ENCODE measurements around the gene RNF225. TPM values are rescaled to one million over a fixed set of nuclear protein-coding genes. Genes with fewer than 3 reads are reported as not detected.

The RNF225 gene
- total RNA-seq, 4 donors from 2014 or later = 0.33 TPM; not detected in 3

GRCh38 chr19:58406818-58407657 is 11.6 kb downstream of the RNF225 start:
- no peak overlapping the region for H3K27ac ChIP-seq
- peaks cover 9 to 27% of the 10 kb centered on the region in 2 donors for H3K4me1 ChIP-seq
- 60 to 79% methylated on average over 9 to 10 of the region's 10 CpGs for WGBS, 2 donors
- no peak for DNase-seq
- no peaks in the 10 kb centered on the region for H3K36me3 ChIP-seq
- H3K4me3 ChIP-seq (replicated peaks in 1 of 3) = peak overlapping the region in 1 of 3 donors; percentile 96
- intact Hi-C loops (cut with DNase I) = no loop called here
- H3K9me3 ChIP-seq = no peaks in the 10 kb centered on the region
- no peaks in the 10 kb centered on the region for H3K27me3 ChIP-seq
- TF ChIP-seq CTCF (IDR thresholded peaks at IDR 0.05) = no peak
- no peak for TF ChIP-seq POLR2A (IDR thresholded peaks at IDR 0.05)

GRCh38 chr19:58407658-58408151 is 12.2 kb downstream of the RNF225 start:
- Histone ChIP-seq H3K27ac (peak overlapping the region; percentile 67 to 79 (median 73)), H3K36me3 (no peaks in the 10 kb centered on the region), H3K4me3 (replicated peaks in 1 of 3) (peak overlapping the region; percentile 54 to 96 (median 82)), H3K4me1 (peaks cover 6 to 24% of the 10 kb centered on the region in 2 donors), H3K9me3 (no peaks in the 10 kb centered on the region), H3K27me3 (no peaks in the 10 kb centered on the region)
- WGBS, 2 donors = 6 to 16% methylated on average over 18 to 22 of the region's 22 CpGs
- no peak for DNase-seq
- intact Hi-C loops (cut with DNase I) = no loop called here
- TF ChIP-seq CTCF (IDR thresholded peaks at IDR 0.05) (no peak), POLR2A (IDR thresholded peaks at IDR 0.05) (no peak)

DNA sequence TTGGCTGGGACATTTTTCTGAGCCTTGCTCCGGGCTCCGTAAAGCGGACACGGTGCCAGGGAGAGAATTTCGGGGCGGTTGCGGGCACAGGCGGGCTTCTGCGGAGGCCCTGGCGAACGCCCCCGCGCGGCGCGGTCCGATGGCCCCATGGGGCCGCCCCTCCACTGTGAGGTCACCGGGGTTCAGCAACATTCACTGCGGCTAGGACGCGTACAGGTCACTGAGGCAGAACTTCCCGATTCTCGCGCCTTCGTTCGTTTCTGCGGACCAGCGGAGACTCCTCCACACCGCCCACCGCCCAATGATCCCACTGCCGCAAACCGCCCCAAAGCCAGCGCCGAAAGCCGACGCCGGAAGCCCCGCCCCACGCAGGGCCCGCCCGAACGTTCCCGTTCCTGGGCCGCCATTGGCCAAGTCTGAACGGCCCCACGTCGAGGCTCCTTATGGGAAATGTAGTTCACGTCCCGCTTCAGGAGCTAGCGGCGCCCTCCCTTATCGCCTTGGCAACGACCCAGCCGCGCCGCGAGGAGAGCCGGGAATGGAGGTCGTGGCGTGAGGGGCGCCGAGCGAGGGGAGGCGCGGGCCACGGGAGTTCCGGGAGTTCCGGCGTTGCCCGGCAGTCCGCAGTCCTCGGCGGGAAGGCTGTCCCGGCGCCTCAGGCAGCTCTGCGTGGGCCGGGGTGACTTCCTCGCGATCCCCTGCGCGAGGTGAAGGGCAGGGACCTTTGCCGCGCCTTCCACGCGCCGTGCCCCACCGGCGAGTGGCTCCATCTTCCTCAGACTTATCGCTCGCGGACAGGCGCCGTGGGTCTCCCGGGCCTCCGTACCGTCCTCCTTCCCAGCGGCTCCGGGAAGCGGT is 12.9 kb downstream of the RNF225 start, which contains the start of gene ZNF584:
ZNF584 (plus strand) TSS at position 498 of the 858 bp plus-strand sequence. CDS start 499 bp downstream, outside the sequence.
- intact Hi-C loops (cut with DNase I) = no loop called here
- peak; percentile 9 to 89 for TF ChIP-seq POLR2A (IDR thresholded peaks at IDR 0.05)
- peak in 1 of 6 experiments; percentile 7 for TF ChIP-seq CTCF (IDR thresholded peaks at IDR 0.05)

GRCh38 chr19:58409010-58409790 is 13.7 kb downstream of the RNF225 start:
- Histone ChIP-seq H3K9me3 (no peaks in the 10 kb centered on the region), H3K36me3 (no peaks in the 10 kb centered on the region), H3K4me3 (replicated peaks in 1 of 3) (peak overlapping the region; percentile 54 to 96 (median 82)), H3K4me1 (peaks cover 6 to 24% of the 10 kb centered on the region in 2 donors), H3K27ac (peak overlapping the region in 2 of 3 donors; percentile 73 to 79), H3K27me3 (no peaks in the 10 kb centered on the region)
- intact Hi-C loops (cut with DNase I) = no loop called here
- DNase-seq = peak in 1 of 2 donors; percentile 25
- no peak for TF ChIP-seq CTCF (IDR thresholded peaks at IDR 0.05)
- no peak for TF ChIP-seq POLR2A (IDR thresholded peaks at IDR 0.05)
- 3 to 9% methylated on average over 11 to 31 of the region's 34 CpGs for WGBS, 2 donors

More for the DNA sequence above, 12.9 kb downstream of the RNF225 start, which contains the start of gene ZNF584:
- WGBS, 2 donors = 0 to 1% methylated on average over 26 to 36 of the region's 100 CpGs
- Histone ChIP-seq H3K36me3 (no peaks in the 10 kb centered on the region), H3K9me3 (no peaks in the 10 kb centered on the region), H3K27ac (peak within 1 kb of the TSS; percentile 67 to 79 (median 73)), H3K4me1 (peaks cover 6 to 24% of the 10 kb centered on the region in 2 donors), H3K27me3 (no peaks in the 10 kb centered on the region), H3K4me3 (replicated peaks in 1 of 3) (peak within 1 kb of the TSS; percentile 54 to 96 (median 82))
- peak; percentile 95 to 96 for DNase-seq

Measured in thyroid gland (tissue), 4 donors.